Measurements from ENCODE around the gene ATG4D.

DNA sequence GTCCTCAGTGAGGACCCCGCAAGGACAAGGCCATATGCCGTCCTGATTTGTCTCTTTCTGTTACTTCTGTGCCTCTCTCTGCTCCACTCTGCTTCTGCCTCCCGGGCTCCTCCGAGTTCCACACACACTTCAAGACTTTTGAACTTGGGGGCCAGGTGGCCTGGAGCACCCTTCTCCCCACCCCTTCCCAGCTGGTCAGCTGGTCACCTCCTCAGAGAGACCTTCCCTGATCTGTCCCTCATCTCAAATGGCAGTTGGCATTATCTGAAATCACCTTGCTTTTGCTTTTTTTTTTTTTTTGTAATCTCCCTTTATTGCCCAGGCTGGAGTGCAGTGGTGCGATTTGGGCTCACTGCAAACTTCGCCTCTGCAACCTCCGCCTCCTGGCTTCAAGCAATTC lies 24.3 kb upstream of the ATG4D start:
- TF ChIP-seq, protein P1, sequence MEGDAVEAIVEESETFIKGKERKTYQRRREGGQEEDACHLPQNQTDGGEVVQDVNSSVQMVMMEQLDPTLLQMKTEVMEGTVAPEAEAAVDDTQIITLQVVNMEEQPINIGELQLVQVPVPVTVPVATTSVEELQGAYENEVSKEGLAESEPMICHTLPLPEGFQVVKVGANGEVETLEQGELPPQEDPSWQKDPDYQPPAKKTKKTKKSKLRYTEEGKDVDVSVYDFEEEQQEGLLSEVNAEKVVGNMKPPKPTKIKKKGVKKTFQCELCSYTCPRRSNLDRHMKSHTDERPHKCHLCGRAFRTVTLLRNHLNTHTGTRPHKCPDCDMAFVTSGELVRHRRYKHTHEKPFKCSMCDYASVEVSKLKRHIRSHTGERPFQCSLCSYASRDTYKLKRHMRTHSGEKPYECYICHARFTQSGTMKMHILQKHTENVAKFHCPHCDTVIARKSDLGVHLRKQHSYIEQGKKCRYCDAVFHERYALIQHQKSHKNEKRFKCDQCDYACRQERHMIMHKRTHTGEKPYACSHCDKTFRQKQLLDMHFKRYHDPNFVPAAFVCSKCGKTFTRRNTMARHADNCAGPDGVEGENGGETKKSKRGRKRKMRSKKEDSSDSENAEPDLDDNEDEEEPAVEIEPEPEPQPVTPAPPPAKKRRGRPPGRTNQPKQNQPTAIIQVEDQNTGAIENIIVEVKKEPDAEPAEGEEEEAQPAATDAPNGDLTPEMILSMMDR (conservative IDR thresholded peaks at IDR 0.05 in 1 of 2, IDR thresholded peaks at IDR 0.05 in 1 of 2; ENCODE audit: extremely low read depth in 1 of 2, insufficient read depth in 1 of 2, low read depth in 1 of 2, low read length in 2 of 2), result no peak
- no peak for TF ChIP-seq EZH2 (IDR thresholded peaks at IDR 0.05; ENCODE audit: borderline replicate concordance, low read length)

All from mammary epithelial cell (primary cell).